Measurements from ENCODE around the gene ROBO2.

- TF ChIP-seq CTCF (conservative IDR thresholded peaks at IDR 0.05), result no peak
- no peak for TF ChIP-seq ZFX (IDR thresholded peaks at IDR 0.05)
Observed at GRCh38 chr3:77071364-77071763, 31.5 kb downstream of the ROBO2 start.
